PFSK-1 (cell line): Measurements from ENCODE around the gene BEST2.

Experiments
- POLR2AphosphoS5 ChIP-seq: IDR thresholded peaks from 2 replicates; pipeline ENCODE4 v1.6.1; 2012; ENCODE audit warnings: low read depth, mild to moderate bottlenecking, control low read depth, low read length, moderate library complexity
- TAF1 ChIP-seq: IDR thresholded peaks from 2 replicates; pipeline ENCODE4 v1.6.1; 2012; ENCODE audit warnings: low read length, control low read depth, borderline replicate concordance; ENCODE audit not compliant: insufficient read depth
- TF ChIP-seq, protein P1 (sequence below), 2 experiments: IDR thresholded peaks; 2 replicates each; pipeline versions ENCODE4 v1.6.1 to v1.8.0; 2011 to 2012; ENCODE audit warnings: low read depth in 2 of 2, low read length in 2 of 2, control low read depth in 1 of 2, inconsistent platforms in 1 of 2, mild to moderate bottlenecking in 1 of 2, moderate library complexity in 1 of 2; ENCODE audit not compliant: insufficient read depth in 1 of 2

DNA sequence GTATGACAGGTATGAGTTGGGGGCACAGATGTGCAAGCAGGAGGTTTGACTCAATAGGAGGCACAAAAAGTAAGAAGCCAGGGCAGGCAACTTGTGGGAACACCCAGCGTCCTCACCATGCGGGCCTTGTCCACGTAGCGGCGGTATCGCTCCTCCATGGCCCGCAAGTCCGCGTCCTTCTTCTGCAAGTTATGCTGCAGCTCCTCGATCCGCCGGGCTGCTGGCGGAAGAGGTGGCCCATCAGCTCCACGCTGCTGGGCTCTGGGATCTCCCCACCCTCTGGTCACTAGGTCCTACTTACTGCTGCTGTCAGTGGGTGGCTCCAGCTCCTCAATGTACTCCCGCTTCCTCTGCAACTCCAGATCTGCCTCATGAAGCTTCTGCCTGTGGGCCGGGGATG, 13.1 kb downstream of the BEST2 start:
- TF ChIP-seq TAF1 (no peak), POLR2AphosphoS5 (no peak)
- TF ChIP-seq, protein P1, sequence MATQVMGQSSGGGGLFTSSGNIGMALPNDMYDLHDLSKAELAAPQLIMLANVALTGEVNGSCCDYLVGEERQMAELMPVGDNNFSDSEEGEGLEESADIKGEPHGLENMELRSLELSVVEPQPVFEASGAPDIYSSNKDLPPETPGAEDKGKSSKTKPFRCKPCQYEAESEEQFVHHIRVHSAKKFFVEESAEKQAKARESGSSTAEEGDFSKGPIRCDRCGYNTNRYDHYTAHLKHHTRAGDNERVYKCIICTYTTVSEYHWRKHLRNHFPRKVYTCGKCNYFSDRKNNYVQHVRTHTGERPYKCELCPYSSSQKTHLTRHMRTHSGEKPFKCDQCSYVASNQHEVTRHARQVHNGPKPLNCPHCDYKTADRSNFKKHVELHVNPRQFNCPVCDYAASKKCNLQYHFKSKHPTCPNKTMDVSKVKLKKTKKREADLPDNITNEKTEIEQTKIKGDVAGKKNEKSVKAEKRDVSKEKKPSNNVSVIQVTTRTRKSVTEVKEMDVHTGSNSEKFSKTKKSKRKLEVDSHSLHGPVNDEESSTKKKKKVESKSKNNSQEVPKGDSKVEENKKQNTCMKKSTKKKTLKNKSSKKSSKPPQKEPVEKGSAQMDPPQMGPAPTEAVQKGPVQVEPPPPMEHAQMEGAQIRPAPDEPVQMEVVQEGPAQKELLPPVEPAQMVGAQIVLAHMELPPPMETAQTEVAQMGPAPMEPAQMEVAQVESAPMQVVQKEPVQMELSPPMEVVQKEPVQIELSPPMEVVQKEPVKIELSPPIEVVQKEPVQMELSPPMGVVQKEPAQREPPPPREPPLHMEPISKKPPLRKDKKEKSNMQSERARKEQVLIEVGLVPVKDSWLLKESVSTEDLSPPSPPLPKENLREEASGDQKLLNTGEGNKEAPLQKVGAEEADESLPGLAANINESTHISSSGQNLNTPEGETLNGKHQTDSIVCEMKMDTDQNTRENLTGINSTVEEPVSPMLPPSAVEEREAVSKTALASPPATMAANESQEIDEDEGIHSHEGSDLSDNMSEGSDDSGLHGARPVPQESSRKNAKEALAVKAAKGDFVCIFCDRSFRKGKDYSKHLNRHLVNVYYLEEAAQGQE (IDR thresholded peaks at IDR 0.05; ENCODE audit: insufficient read depth in 1 of 2, low read depth in 2 of 2, low read length in 2 of 2), result no peak
